Measurements from ENCODE around the gene WFDC2.
"Not testable (repeated sequence)": the region's sequence is repeated elsewhere in the genome, so short reads cannot be mapped to it uniquely, and the experiment has no call there.

Gene WFDC2

DNA sequence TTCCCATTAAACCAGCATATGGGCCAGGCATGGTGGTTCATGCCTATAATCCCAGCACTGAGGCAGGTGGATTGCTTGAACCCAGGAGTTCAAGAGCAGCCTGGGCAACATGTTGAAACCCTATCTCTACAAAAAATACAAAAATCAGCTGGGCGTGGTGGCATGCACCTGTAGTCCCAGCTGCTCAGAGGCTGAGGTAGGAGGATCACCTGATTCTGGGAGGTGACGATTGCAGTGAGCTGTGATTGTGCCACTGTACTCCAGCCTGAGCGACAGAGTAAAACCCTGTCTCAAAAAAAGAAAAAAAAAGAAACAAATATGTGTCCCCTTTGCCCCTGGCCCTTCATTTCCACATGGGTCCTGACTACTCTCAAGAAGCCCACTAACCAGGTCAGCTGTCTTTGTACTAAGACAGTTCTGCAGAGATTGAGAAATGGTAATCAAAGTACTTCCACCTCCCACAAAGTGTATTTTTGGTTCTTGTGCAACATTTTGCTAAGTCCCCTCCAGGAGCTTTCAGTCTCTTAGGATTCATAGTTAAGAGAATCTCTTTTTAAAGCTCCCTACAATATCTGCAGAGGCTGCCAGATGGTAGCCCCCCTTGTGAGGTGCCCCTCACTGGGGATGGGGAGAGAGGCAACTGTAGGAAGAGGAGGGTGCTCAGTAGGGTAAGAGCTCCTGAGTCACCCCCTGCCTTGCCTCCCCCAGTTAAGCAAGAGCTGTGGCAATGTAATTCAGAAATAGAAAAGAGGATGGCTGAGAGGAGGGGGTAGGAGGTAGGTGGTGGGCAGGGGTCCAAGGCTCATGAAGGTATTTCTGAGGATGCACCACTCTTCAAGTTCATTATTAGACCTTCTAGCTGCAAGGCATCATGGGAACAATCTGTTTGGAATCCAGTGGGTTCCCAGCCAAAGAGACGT, 16.5 kb upstream of the WFDC2 start:
- no peak for DNase-seq

- no peak for DNase-seq
These were observed 12.9 kb upstream of the WFDC2 start for GRCh38 chr20:45456632-45457031.

GRCh38 chr20:45459606-45460005, 9.9 kb upstream of the WFDC2 start:
- no peak for DNase-seq

DNA sequence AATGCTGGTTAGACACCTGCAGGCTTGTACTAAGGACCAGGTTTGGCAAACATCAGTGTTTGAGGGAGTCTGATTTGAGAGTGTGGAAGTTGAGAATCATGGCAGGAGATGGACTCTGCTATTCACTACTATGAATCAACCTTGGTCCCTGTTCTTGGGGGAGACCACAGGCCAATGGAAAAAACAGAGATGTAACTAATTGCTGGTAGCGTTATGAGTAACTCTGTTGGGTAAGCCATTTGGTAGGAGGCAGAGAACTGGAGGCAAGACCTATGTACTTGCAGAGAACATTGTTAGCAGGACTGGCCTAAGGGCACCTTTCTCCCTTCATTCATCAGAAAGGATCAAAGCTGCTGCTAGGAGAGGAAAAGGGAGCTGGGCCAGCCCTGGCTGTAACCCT, 8.3 kb upstream of the WFDC2 start:
- no peak for DNase-seq

DNA sequence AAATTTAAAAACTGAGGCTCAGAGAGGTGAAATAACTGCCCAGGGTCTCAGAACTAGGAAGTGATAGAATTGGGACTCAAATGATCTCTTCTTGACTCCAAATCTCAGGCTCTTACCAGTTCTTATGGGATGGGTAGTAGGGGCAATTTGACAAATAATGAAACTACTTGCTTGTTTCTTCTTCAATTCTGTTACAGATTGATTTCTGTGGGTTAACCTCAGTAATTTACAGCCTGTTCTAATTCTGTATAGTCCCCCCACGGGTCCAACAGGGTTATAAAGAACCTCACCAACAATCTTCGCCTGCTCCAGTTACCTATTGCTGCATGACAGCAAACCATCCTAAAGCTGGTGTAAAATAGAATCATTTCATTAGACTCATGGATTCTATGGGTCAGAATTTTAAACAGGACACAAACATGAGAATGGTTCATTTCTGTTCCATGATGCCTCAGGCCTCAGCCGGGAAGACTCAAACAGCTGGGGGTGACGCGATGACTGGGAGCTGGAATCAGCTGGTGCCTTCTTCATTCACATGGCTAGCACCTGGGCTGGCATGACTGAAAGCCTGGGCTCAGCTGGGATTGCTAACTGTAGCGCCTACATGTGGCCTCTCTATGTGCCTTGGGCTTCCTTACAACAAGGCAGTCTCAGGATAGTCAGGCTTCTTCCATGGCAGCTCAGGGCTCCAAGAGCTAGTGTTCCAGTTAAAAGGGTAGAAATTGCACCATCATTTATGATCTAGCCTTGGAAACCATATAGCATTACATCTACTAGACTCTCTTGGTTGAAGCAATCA, 6.6 kb upstream of the WFDC2 start:
- no peak for DNase-seq

DNA sequence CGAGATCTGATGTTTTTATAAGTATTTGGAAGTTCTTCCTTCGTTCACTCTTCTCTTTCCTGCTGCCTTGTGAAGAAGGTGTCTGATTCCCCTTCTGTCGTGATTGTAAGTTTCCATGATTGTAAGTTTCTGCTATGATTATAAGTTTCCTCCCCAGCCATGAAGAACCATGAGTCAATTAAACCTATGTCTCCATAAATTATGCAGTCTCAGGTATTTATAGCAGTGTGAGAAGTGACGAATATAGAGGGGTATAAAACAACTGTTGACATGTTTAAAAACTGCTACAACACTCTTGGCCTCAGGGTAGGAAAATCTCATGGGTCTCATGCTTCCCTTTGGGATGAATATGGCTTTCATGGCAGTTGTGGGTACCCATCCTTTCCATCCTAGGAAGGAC, 5.8 kb upstream of the WFDC2 start:
- DNase-seq: no peak

DNA sequence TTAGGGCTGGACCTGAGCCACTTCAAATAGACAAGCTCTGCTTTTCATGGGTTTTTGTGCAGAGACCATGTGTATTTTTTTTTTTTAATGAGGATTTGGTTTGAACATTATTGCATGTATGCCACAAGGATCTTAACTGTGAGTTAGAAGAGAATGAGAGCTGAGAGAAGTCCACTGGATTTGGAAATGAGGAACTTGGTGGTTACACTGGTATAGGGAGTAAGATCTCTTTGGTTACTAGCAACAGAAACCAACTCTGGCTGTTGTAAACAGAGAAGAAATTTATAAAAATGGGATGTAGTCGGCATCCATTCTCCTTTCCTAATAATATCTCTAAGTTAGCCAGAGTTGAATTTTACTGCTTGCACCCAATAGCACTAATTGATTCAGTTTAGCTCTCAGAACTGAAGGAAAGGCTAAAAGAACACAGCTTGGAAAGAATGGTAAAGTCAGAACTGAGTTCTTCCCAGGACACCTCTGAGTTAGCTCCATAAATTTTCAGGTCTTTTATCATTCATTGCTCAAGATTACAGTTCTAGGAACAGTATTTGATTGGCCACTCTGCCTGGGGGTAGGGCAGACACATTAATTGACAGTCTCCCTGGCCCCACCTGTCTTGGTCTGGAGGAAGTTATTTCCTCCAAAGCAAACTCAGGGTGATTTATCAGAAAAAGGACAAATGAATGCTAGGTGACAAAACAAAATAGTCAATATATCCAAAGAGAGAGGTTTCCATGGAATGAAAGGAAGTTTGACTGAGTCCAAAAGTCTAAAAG, 3.9 kb upstream of the WFDC2 start:
- DNase-seq: no peak

- DNase-seq: no peak
These were observed 2.4 kb upstream of the WFDC2 start for GRCh38 chr20:45467172-45467571.

DNA sequence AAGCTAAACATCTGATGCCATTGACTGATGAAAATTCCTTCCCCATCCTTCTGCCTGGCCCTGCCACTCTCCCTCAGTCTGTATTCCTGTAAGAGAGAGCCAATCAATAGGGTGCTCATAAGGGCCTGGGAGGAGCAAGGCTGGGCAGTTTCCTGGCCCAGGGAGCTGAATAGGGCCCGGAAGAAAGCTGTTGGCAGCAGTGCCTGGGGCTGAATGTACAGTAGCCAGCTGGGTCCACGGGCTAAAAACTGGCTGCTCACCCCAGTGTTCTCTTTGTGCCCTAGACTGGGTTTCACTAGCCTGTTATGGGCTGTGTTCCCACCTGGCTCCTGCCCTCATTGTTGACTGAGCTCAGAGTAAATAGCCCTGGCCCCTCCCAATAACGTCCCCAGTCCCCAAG, 1.7 kb upstream of the WFDC2 start:
- DNase-seq: no peak

GRCh38 chr20:45470262-45470931, 844 bp downstream of the WFDC2 start:
- DNase-seq: no peak

GRCh38 chr20:45470937-45471336, 1.4 kb downstream of the WFDC2 start:
- no peak for DNase-seq

GRCh38 chr20:45472286-45472685, 2.7 kb downstream of the WFDC2 start:
- not testable (repeated sequence) for DNase-seq

DNA sequence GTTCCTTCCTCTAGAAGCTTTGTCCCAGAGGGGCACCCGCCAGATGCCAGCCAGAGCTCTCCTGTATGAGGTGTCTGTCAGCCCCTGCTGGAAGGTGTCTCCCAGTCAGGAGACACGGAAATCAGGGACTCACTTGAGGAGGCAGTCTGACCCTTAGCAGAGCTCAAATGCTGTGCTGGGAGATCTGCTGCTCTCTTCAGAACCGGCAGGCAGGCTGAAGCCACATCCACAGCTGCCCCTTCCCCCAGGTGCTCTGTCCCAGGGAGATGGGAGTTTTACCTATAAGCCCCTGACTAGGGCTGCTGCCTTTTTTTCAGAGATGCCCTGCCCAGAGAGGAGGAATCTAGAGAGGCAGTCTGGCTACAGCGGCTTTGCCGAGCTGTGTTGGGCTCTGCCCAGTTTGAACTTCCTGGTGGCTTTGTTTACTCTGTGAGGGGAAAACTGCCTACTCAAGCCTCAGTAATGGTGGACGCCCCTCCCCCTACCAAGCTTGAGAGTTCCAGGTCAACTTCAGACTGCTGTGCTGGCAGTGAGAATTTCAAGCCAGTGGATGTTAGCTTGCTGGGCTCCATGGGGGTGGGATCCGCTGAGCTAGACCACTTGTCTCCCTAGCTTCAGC, 8.1 kb downstream of the WFDC2 start:
- DNase-seq: not testable (repeated sequence)

GRCh38 chr20:45479822-45480221, 10.3 kb downstream of the WFDC2 start:
- DNase-seq: no peak

DNA sequence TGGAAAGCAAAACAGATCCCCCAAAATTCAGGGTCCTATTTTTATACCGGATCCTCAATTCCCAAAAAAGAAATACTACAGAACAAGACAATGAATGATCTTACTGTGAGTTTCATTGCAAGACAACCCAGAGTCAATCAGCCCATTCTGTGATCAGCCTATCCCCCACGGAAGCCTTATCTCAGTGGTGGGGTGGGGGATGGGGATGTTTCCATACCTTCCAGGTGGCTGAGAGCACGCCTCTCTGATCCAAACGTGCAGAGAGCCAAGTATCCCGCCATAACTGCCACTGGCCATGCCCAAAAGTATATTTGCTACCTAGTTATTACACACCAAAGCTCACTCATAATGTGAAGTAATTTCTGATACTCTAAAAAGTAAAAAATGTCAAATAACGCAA, 15.1 kb downstream of the WFDC2 start:
- DNase-seq: no peak

GRCh38 chr20:45485388-45485787, 15.8 kb downstream of the WFDC2 start:
- DNase-seq: no peak

DNA sequence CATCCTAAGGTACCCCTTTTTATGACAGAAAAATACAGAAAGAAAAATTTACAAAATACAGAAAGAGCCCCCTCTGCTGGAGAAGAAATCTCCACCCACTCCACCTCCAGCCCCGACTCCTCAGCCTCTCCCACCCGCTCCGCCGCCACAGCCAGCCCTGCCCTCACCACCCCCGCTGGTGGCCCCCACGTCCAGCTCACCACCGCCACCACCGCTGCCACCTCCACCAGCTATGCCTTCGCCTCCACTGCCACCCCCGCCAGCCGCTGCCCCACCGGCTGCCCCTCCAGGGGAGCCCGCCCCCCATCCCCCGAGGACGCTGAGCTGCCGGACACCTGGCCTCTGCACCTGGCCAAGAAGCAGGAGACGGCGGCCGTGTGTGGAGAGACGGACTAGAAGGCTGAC, 17.7 kb downstream of the WFDC2 start:
- no peak for DNase-seq

- no peak for DNase-seq
These were observed 19.6 kb downstream of the WFDC2 start for GRCh38 chr20:45489083-45489531.

DNA sequence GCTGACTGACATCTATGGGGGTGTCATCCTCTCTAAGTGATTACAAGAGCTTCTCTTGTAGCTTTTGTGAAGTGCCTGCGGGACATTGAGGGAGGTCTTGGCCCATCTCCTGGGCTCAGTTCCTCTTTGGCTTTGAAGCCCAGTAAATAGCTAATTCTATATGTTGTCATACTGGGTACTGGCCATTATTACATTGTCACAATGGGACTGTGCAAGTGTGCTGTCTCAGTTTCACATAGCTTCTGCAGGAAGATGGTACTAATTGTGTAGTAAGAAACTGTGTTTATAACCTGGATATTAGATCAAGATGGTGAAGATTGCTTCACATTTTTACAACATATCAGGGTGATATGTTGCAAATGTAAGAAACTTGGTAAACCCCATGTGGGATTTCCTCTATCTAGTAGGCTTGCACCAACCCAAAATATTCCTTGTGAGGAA, 26.0 kb downstream of the WFDC2 start:
- no peak for DNase-seq

- no peak for DNase-seq
These were observed 26.6 kb downstream of the WFDC2 start for GRCh38 chr20:45496166-45496565.

- DNase-seq: no peak
These were observed 28.5 kb downstream of the WFDC2 start for GRCh38 chr20:45497971-45498494.

GRCh38 chr20:45500022-45500421, 30.5 kb downstream of the WFDC2 start:
- no peak for DNase-seq

Measured in activated T-cell treated with anti-CD3 and anti-CD28 coated beads for 4 hours (primary cell).